RWPE1 (cell line): Measurements from ENCODE around the gene NPFF.

ENCODE experiments used
- CTCF ChIA-PET: fragments of 350-600 bp; sonication (Branson Sonifier 250); formaldehyde crosslinking; extraction: SDS; loops from one replicate; lab custom pipeline; 2021; lab: Yijun Ruan, JAX
- POLR2A ChIA-PET: fragments of 400-600 bp; formaldehyde crosslinking; extraction: SDS; loops from one replicate; lab custom pipeline; 2020; ENCODE audit warnings: antibody characterized with exemption; ENCODE audit not compliant: low non-redundant PET; lab: Yijun Ruan, JAX
- DNase-seq: peaks from one replicate; pipeline ENCODE4 v3.0.0; 2012; ENCODE audit warnings: low spot score
- H3K27ac ChIP-seq: fragments of 450-650 bp; 2 replicates; pipeline ENCODE4 v1.5.1; 2017
- CTCF ChIP-seq: fragments of 450-650 bp; conservative IDR thresholded peaks from 2 replicates; pipeline ENCODE4 v1.5.1; 2017; ENCODE audit warnings: low read depth, mild to moderate bottlenecking

Gene NPFF

DNA sequence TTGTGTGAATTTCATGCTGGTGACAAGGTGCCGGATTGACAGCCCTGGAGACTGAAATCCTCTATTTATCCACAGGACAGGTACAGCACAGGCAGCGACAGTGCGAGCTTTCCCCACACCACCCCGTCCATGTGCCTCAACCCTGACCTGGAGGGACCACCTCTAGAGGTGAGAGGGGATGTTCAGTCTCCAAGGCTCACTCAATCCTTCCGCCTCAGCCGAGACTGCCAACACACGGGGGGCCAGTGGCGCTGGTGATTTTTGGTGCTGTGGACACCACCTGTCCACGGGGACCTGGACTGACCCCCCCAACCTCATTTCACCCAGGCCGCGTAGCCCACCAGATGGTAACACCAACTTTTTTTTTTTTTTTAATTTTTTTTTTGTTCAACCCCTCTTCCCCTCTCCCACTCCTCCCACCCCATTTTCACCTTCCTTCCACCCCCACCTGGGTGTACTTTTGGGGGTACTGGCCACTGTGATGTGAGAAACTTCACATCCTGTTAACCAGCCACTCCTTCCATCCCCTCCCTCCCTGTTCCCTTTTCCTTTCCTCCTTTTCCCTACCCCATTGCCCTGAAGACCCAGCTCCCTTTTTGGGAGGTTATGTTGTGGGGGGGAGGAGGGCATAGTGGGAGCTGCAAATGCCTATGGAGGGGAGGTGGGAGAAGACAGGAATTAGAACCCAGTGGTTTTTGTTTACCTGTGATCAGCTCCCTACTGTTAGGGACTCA lies 42.4 kb downstream of the NPFF start:
- CTCF ChIA-PET, result interaction anchor here (1.0 kb wide), 1 partner anchor 10 kb away, joined by 4 read pairs; no protein-coding TSS in a partner anchor
- no peak for DNase-seq
- H3K27ac ChIP-seq, result peak overlapping the region; percentile 47
- no peak for TF ChIP-seq CTCF
- POLR2A ChIA-PET, result interaction anchor here (0.7 kb wide), 1 partner anchor 101 kb away, joined by 4 read pairs; no protein-coding TSS in a partner anchor

GRCh38 chr12:53463802-53464560 lies 43.3 kb downstream of the NPFF start:
- no peak for DNase-seq
- H3K27ac ChIP-seq, result no peak overlapping the region
- no peak for TF ChIP-seq CTCF
- POLR2A ChIA-PET, result no interaction called here
- CTCF ChIA-PET, result interaction anchor here (0.6 to 1.0 kb wide), 2 partner anchors 11 to 56 kb away, joined by 3 to 4 read pairs; no protein-coding TSS in a partner anchor

DNA sequence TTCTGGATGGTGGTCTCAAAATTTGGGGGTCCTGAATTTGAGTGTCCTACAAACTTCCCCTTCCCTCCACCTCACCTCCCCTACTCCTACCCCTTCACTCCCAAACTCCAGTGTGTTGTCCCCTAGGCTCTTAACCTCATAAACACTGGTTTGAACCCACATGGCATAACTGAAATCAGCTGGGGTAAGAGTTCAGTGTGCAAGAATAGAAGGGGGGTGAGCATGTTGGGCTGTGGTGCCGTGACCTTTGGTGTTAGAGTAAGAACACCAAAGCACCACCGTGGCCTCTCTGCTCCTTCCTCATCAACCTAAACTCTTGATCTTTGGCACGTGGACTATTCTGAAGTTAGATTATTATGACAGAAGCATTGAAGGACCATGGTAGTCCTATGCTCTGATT lies 44.3 kb downstream of the NPFF start:
- CTCF ChIA-PET, result no interaction called here
- POLR2A ChIA-PET, result no interaction called here
- DNase-seq, result no peak
- no peak overlapping the region for H3K27ac ChIP-seq
- TF ChIP-seq CTCF, result no peak

DNA sequence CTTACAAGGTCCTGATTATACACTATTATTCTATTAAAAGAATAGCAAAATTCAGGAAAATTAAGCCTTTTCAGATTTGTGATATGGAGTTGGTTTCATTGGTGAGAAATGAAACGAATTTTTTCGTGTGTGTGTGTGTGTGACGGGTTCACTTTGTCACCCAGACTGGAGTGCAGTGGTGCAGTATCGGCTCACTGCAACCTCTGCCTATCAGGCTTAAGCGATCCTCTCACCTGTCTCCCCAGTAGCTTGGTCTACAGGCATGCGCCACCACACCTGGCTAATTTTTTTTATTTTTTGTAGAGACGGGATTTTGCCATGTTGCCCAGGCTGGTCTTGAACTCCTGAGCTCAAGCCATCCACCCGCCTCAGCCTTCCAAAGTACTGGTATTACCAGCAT lies 45.7 kb downstream of the NPFF start:
- no peak overlapping the region for H3K27ac ChIP-seq
- DNase-seq, result no peak
- ChIA-PET CTCF (no interaction called here), POLR2A (no interaction called here)
- TF ChIP-seq CTCF, result no peak

DNA sequence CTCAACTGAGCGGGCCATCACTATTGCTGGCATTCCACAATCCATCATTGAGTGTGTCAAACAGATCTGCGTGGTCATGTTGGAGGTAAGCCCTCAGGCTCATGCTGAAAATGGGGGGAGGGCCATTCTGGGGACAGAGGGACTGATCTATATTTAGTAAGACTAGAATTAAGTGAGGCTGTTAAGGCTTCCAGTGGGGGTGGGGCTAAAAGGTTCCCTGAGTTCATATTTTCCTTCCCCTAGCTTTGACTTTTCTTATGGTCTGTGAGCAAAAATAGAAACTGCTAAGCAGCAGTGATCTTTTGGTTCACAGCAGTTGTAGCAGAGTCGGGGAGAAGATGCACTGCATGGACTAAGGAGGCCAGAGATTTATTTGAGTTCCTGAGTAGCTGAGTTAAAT lies 46.2 kb downstream of the NPFF start:
- CTCF ChIA-PET, result no interaction called here
- no peak for TF ChIP-seq CTCF
- no peak overlapping the region for H3K27ac ChIP-seq
- no peak for DNase-seq
- POLR2A ChIA-PET, result no interaction called here

DNA sequence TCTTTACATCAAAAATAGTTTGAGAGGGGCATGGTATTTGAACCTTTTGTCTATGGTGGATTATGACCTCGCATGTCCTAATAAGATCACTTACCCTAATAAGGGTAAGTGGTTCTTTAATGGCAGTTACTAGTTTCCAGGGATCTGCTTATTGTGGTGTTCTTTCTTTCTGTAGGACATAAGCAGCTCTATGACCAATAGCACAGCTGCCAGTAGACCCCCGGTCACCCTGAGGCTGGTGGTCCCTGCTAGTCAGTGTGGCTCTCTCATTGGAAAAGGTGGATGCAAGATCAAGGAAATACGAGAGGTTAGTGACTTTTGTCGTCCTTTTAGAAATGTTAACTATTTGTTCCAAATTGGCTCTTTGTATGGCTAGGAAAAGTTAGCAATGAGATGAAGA lies 48.2 kb downstream of the NPFF start:
- no peak for DNase-seq
- ChIA-PET POLR2A (no interaction called here), CTCF (no interaction called here)
- TF ChIP-seq CTCF, result no peak
- H3K27ac ChIP-seq, result no peak overlapping the region
